HepG2 (cell line): Measurements from ENCODE around the gene UBAP1. TPM values are rescaled to one million over a fixed set of nuclear protein-coding genes. Genes with fewer than 3 reads are reported as not detected.
A peak's percentile ranks its signal among the peaks of the same experiment; 100 is the strongest.

Experiments
- AKNA ChIP-seq: sonication (generic); formaldehyde crosslinking; IDR thresholded peaks from 2 replicates; pipeline ENCODE4 v1.4.0; 2020; ENCODE audit warnings: missing genetic modification reagents, borderline replicate concordance
- CBX5 ChIP-seq: sonication (generic); formaldehyde crosslinking; IDR thresholded peaks from 2 replicates; pipeline ENCODE4 v1.4.0; 2020; ENCODE audit warnings: missing genetic modification reagents, borderline replicate concordance
- EEA1 ChIP-seq: sonication (generic); formaldehyde crosslinking; IDR thresholded peaks from 2 replicates; pipeline ENCODE4 v1.5.1; 2020; ENCODE audit warnings: mild to moderate bottlenecking, missing genetic modification reagents, borderline replicate concordance
- ESRRA ChIP-seq: sonication (generic); formaldehyde crosslinking; IDR thresholded peaks from 2 replicates; pipeline ENCODE4 v1.5.1; 2020; ENCODE audit warnings: mild to moderate bottlenecking, low read depth, missing genetic modification reagents
- FOXA1 ChIP-seq, 2 experiments: fragments of 450-650 bp in 1 of 2; sonication (generic) in 1 of 2; formaldehyde crosslinking in 1 of 2; IDR thresholded peaks; 2 replicates each; pipeline versions ENCODE4 v1.4.0 to v1.6.1; 2016 to 2020; ENCODE audit warnings: missing genetic modification reagents in 1 of 2
- HNRNPH1 ChIP-seq: fragments of 200-400 bp; formaldehyde crosslinking; optimal IDR thresholded peaks from 2 replicates; pipeline ENCODE3; 2017; ENCODE audit warnings: mild to moderate bottlenecking, low read depth, low read length
- ISL2 ChIP-seq: sonication (generic); formaldehyde crosslinking; IDR thresholded peaks from 2 replicates; pipeline ENCODE4 v1.5.0; 2020; ENCODE audit warnings: missing genetic modification reagents
- MED1 ChIP-seq: sonication (generic); formaldehyde crosslinking; IDR thresholded peaks from 2 replicates; pipeline ENCODE4 v1.4.0; 2020; ENCODE audit warnings: missing genetic modification reagents
- MXD4 ChIP-seq: IDR thresholded peaks from 2 replicates; pipeline ENCODE4 v1.6.1; 2016; ENCODE audit warnings: mild to moderate bottlenecking, missing biosample characterization, missing genetic modification reagents
- NCOR1 ChIP-seq: fragments of 200-600 bp; sonication (generic); IDR thresholded peaks from 2 replicates; pipeline ENCODE4 v1.7.0; 2017; ENCODE audit warnings: antibody characterized with exemption, low read length, borderline replicate concordance
- PAWR ChIP-seq: sonication (generic); formaldehyde crosslinking; IDR thresholded peaks from 2 replicates; pipeline ENCODE4 v1.4.0; 2020; ENCODE audit warnings: missing genetic modification reagents, mild to moderate bottlenecking, borderline replicate concordance
- RFX3 ChIP-seq: IDR thresholded peaks from 2 replicates; pipeline ENCODE4 v1.6.1; 2016; ENCODE audit warnings: missing biosample characterization, missing genetic modification reagents
- TP53 ChIP-seq: sonication (generic); formaldehyde crosslinking; conservative IDR thresholded peaks from 2 replicates; pipeline ENCODE4 v1.4.0; 2020; ENCODE audit warnings: missing genetic modification reagents
- ZFP36 ChIP-seq: fragments of 150-350 bp; IDR thresholded peaks from 2 replicates; pipeline ENCODE4 v1.6.1; 2018; ENCODE audit warnings: borderline replicate concordance, low read length, low read depth; ENCODE audit not compliant: partially characterized antibody
- ZFP90 ChIP-seq: sonication (generic); formaldehyde crosslinking; IDR thresholded peaks from 2 replicates; pipeline ENCODE4 v1.8.0; 2022; ENCODE audit warnings: missing genetic modification reagents, mild to moderate bottlenecking, inconsistent platforms, borderline replicate concordance
- ZFY ChIP-seq: sonication (generic); formaldehyde crosslinking; IDR thresholded peaks from 2 replicates; pipeline ENCODE4 v1.4.0; 2020; ENCODE audit warnings: missing genetic modification reagents
- ZMYM2 ChIP-seq: sonication (generic); formaldehyde crosslinking; IDR thresholded peaks from 2 replicates; pipeline ENCODE4 v1.8.0; 2022; ENCODE audit warnings: mild to moderate bottlenecking, missing genetic modification reagents
- ZMYM4 ChIP-seq: sonication (generic); formaldehyde crosslinking; IDR thresholded peaks from 2 replicates; pipeline ENCODE4 v1.8.1; 2023; ENCODE audit warnings: mild to moderate bottlenecking, missing genetic modification reagents
- ZNF205 ChIP-seq: IDR thresholded peaks from 2 replicates; pipeline ENCODE4 v1.6.1; 2018; ENCODE audit warnings: missing biosample characterization, missing genetic modification reagents
- ZNF296 ChIP-seq: sonication (generic); formaldehyde crosslinking; conservative IDR thresholded peaks from 2 replicates; pipeline ENCODE4 v1.5.0; 2020; ENCODE audit warnings: mild to moderate bottlenecking, missing genetic modification reagents
- ZNF607 ChIP-seq: sonication (generic); formaldehyde crosslinking; IDR thresholded peaks from 2 replicates; pipeline ENCODE4 v1.5.1; 2020; ENCODE audit warnings: missing genetic modification reagents, mild to moderate bottlenecking, borderline replicate concordance
- ZNF644 ChIP-seq: IDR thresholded peaks from 2 replicates; pipeline ENCODE4 v1.6.1; 2016; ENCODE audit warnings: low read depth
- ZNF839 ChIP-seq: sonication (generic); formaldehyde crosslinking; IDR thresholded peaks from 2 replicates; pipeline ENCODE4 v1.4.0; 2020; ENCODE audit warnings: missing genetic modification reagents, mild to moderate bottlenecking, borderline replicate concordance
- ZNF850 ChIP-seq: sonication (generic); formaldehyde crosslinking; conservative IDR thresholded peaks from 2 replicates; pipeline ENCODE4 v1.9.0; 2021; ENCODE audit warnings: mild to moderate bottlenecking, missing genetic modification reagents
- polyA plus RNA-seq, 8 experiments: library from polyadenylated mRNA; depleted of rRNA in 3 of 8; stranded (reverse) in 7 of 8; unstranded in 1 of 8; fragments of >200 nt; fragmentation: Illumina TruSeq in 4 of 8; extraction: Trizol in 4 of 8; gene quantifications; 2 replicates each; pipeline versions ENCODE4 v1.2.1 to v1.2.3, GENCODE V29; 2011 to 2016; ENCODE audit warnings: low read depth in 4 of 8, missing spikeins in 1 of 8, mixed read lengths in 1 of 8; ENCODE audit not compliant: insufficient read depth in 1 of 8
- total RNA-seq, 5 experiments: library from RNA; depleted of rRNA; stranded (reverse); fragments of >200 nt; fragmentation: Illumina TruSeq; extraction: Trizol; gene quantifications; 2 replicates each; pipeline ENCODE4 v1.2.3, GENCODE V29; 2016; ENCODE audit warnings: low read depth in 1 of 5
- TF ChIP-seq, protein P1 (sequence below): IDR thresholded peaks from 2 replicates; pipeline ENCODE4 v1.6.1; 2018; ENCODE audit warnings: missing genetic modification reagents, mild to moderate bottlenecking, missing compliant biosample characterization

The UBAP1 gene
- total and polyA plus RNA-seq, 2 of the 13 experiments (the other 11 are each of a cell fraction or from before 2014, with no cell fraction given), result 19.5 to 40.5 TPM

GRCh38 chr9:34190996-34191892 is 12.4 kb downstream of the UBAP1 start (continued):
- TF ChIP-seq MXD4 (no peak), TP53 (no peak), ZNF205 (0 out of 2 replicates have a peak, but pooled peaks have one; percentile 61), ZNF850 (CRISPR knock-in tag) (no peak), ZNF644 (CRISPR knock-in tag) (peak; percentile 91), RFX3 (CRISPR knock-in tag) (no peak), PAWR (CRISPR knock-in tag) (no peak), ZFP36 (no peak), EEA1 (no peak), FOXA1 (IDR thresholded peaks at IDR 0.05) (no peak), FOXA1 (CRISPR knock-in tag; IDR thresholded peaks at IDR 0.05) (peak; percentile 75), HNRNPH1 (no peak), ISL2 (CRISPR knock-in tag) (no peak), ZNF296 (CRISPR knock-in tag) (no peak), ZMYM2 (CRISPR knock-in tag) (0 out of 2 replicates have a peak, but pooled peaks have one; percentile 39), MED1 (CRISPR knock-in tag) (0 out of 2 replicates have a peak, but pooled peaks have one; percentile 28), ESRRA (CRISPR knock-in tag) (no peak), ZNF839 (no peak), ZFP90 (CRISPR knock-in tag) (no peak), CBX5 (no peak), AKNA (no peak), ZNF607 (CRISPR knock-in tag) (no peak), NCOR1 (peak; percentile 30; the same call in 1 of the 2 replicates), ZFY (CRISPR knock-in tag) (peak; percentile 30; the same call in 1 of the 2 replicates), ZMYM4 (CRISPR knock-in tag) (no peak)
- TF ChIP-seq, protein P1, sequence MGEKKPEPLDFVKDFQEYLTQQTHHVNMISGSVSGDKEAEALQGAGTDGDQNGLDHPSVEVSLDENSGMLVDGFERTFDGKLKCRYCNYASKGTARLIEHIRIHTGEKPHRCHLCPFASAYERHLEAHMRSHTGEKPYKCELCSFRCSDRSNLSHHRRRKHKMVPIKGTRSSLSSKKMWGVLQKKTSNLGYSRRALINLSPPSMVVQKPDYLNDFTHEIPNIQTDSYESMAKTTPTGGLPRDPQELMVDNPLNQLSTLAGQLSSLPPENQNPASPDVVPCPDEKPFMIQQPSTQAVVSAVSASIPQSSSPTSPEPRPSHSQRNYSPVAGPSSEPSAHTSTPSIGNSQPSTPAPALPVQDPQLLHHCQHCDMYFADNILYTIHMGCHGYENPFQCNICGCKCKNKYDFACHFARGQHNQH (CRISPR knock-in tag), result no peak
